Measurements from ENCODE around the gene IGSF23.

The IGSF23 gene

GRCh38 chr19:44641501-44642265 is 28.3 kb downstream of the IGSF23 start:
- H3K27ac ChIP-seq: no peak overlapping the region
- no peaks in the 10 kb centered on the region for H3K36me3 ChIP-seq (ENCODE audit: control insufficient read depth, insufficient read depth, low read length)
- no peaks in the 10 kb centered on the region for H3K4me1 ChIP-seq
- no peaks in the 10 kb centered on the region for H3K27me3 ChIP-seq (ENCODE audit: control insufficient read depth, insufficient read depth, low read length)
- no peak overlapping the region for H3K4me3 ChIP-seq (ENCODE audit: low read depth, low read length)
- no peak overlapping the region for H3K4me2 ChIP-seq (ENCODE audit: low read length)
- H3K9ac ChIP-seq: no peak overlapping the region
- H2AFZ ChIP-seq: no peak overlapping the region
- no peak for TF ChIP-seq CTCF (IDR thresholded peaks at IDR 0.05)
- H3K9me3 ChIP-seq (ENCODE audit: control insufficient read depth, low read length): no peaks in the 10 kb centered on the region
- no peaks in the 10 kb centered on the region for H3K79me2 ChIP-seq

- Histone ChIP-seq H3K4me3 (ENCODE audit: low read depth, low read length) (no peak overlapping the region), H3K27me3 (ENCODE audit: control insufficient read depth, insufficient read depth, low read length) (no peaks in the 10 kb centered on the region), H3K27ac (no peak overlapping the region), H3K9me3 (ENCODE audit: control insufficient read depth, low read length) (no peaks in the 10 kb centered on the region), H3K36me3 (ENCODE audit: control insufficient read depth, insufficient read depth, low read length) (no peaks in the 10 kb centered on the region), H3K4me2 (ENCODE audit: low read length) (no peak overlapping the region), H3K79me2 (no peaks in the 10 kb centered on the region), H2AFZ (no peak overlapping the region), H3K9ac (no peak overlapping the region), H3K4me1 (no peaks in the 10 kb centered on the region)
- TF ChIP-seq CTCF (IDR thresholded peaks at IDR 0.05): no peak
These were observed 29.0 kb downstream of the IGSF23 start for GRCh38 chr19:44642377-44642776.

GRCh38 chr19:44643605-44644401 is 30.4 kb downstream of the IGSF23 start, which contains the start of gene PVR:
Gene PVR (plus strand): TSS chr19:44643910. CDS start chr19:44644097, 187 bp downstream.
- Histone ChIP-seq H3K4me3 (ENCODE audit: low read depth, low read length) (peak within 1 kb of the TSS; percentile 77), H3K4me1 (no peaks in the 10 kb centered on the region)

GRCh38 chr19:44644402-44645016 is 31.1 kb downstream of the IGSF23 start:
- peak overlapping the region; percentile 71 for H3K4me2 ChIP-seq (ENCODE audit: low read length)
- peak overlapping the region; percentile 91 for H2AFZ ChIP-seq
- no peaks in the 10 kb centered on the region for H3K36me3 ChIP-seq (ENCODE audit: control insufficient read depth, insufficient read depth, low read length)
- H3K4me1 ChIP-seq: no peaks in the 10 kb centered on the region
- peak overlapping the region; percentile 25 for H3K9ac ChIP-seq
- H3K79me2 ChIP-seq: no peaks in the 10 kb centered on the region
- no peak for TF ChIP-seq CTCF (IDR thresholded peaks at IDR 0.05)
- H3K27ac ChIP-seq: peak overlapping the region; percentile 62
- no peaks in the 10 kb centered on the region for H3K9me3 ChIP-seq (ENCODE audit: control insufficient read depth, low read length)
- H3K4me3 ChIP-seq (ENCODE audit: low read depth, low read length): peak overlapping the region; percentile 77
- no peaks in the 10 kb centered on the region for H3K27me3 ChIP-seq (ENCODE audit: control insufficient read depth, insufficient read depth, low read length)

More at GRCh38 chr19:44643605-44644401, 30.4 kb downstream of the IGSF23 start, which contains the start of gene PVR:
- Histone ChIP-seq H3K9ac (peak within 1 kb of the TSS; percentile 25), H3K79me2 (no peaks in the 10 kb centered on the region), H3K36me3 (ENCODE audit: control insufficient read depth, insufficient read depth, low read length) (no peaks in the 10 kb centered on the region), H3K27me3 (ENCODE audit: control insufficient read depth, insufficient read depth, low read length) (no peaks in the 10 kb centered on the region), H3K9me3 (ENCODE audit: control insufficient read depth, low read length) (no peaks in the 10 kb centered on the region), H3K27ac (peak within 1 kb of the TSS; percentile 62), H2AFZ (peak within 1 kb of the TSS; percentile 91), H3K4me2 (ENCODE audit: low read length) (peak within 1 kb of the TSS; percentile 71)
- no peak for TF ChIP-seq CTCF (IDR thresholded peaks at IDR 0.05)

Measured in parathyroid adenoma (tissue), 2 donors.